Measurements from ENCODE around the gene DNM3.

GRCh38 chr1:172251486-172251885 lies 410.2 kb downstream of the DNM3 start:
- TF ChIP-seq, protein P1, sequence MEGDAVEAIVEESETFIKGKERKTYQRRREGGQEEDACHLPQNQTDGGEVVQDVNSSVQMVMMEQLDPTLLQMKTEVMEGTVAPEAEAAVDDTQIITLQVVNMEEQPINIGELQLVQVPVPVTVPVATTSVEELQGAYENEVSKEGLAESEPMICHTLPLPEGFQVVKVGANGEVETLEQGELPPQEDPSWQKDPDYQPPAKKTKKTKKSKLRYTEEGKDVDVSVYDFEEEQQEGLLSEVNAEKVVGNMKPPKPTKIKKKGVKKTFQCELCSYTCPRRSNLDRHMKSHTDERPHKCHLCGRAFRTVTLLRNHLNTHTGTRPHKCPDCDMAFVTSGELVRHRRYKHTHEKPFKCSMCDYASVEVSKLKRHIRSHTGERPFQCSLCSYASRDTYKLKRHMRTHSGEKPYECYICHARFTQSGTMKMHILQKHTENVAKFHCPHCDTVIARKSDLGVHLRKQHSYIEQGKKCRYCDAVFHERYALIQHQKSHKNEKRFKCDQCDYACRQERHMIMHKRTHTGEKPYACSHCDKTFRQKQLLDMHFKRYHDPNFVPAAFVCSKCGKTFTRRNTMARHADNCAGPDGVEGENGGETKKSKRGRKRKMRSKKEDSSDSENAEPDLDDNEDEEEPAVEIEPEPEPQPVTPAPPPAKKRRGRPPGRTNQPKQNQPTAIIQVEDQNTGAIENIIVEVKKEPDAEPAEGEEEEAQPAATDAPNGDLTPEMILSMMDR (IDR thresholded peaks at IDR 0.05) = no peak
- no peak for TF ChIP-seq POLR2A (IDR thresholded peaks at IDR 0.05)
